ENCODE data around the gene NUS1. TPM values are rescaled to one million over a fixed set of nuclear protein-coding genes. Genes with fewer than 3 reads are reported as not detected.
A peak's percentile ranks its signal among the peaks of the same experiment; 100 is the strongest.

The NUS1 gene
- total and polyA plus RNA-seq, 2 of the 13 experiments (the other 11 are each of a cell fraction or from before 2014, with no cell fraction given) = 18.3 to 18.6 TPM

GRCh38 chr6:117675658-117676301 lies 511 bp downstream of the NUS1 start (continued):
- TF ChIP-seq, protein P1, sequence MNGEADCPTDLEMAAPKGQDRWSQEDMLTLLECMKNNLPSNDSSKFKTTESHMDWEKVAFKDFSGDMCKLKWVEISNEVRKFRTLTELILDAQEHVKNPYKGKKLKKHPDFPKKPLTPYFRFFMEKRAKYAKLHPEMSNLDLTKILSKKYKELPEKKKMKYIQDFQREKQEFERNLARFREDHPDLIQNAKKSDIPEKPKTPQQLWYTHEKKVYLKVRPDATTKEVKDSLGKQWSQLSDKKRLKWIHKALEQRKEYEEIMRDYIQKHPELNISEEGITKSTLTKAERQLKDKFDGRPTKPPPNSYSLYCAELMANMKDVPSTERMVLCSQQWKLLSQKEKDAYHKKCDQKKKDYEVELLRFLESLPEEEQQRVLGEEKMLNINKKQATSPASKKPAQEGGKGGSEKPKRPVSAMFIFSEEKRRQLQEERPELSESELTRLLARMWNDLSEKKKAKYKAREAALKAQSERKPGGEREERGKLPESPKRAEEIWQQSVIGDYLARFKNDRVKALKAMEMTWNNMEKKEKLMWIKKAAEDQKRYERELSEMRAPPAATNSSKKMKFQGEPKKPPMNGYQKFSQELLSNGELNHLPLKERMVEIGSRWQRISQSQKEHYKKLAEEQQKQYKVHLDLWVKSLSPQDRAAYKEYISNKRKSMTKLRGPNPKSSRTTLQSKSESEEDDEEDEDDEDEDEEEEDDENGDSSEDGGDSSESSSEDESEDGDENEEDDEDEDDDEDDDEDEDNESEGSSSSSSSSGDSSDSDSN (CRISPR knock-in tag; IDR thresholded peaks at IDR 0.05) = 0 out of 2 replicates have a peak, but pooled peaks have one; percentile 19
- TF ChIP-seq SALL1 (CRISPR knock-in tag; IDR thresholded peaks at IDR 0.05) (peak; percentile 15; the same call in 1 of the 2 replicates), HNRNPK (IDR thresholded peaks at IDR 0.05; ENCODE audit: low read depth, low read length, poor library complexity, severe bottlenecking) (peak; percentile 5), KDM2A (CRISPR knock-in tag; IDR thresholded peaks at IDR 0.05; ENCODE audit: borderline replicate concordance, low read depth) (peak; percentile 51; the same call in 1 of the 2 replicates), HDAC1 (CRISPR knock-in tag; IDR thresholded peaks at IDR 0.05) (0 out of 2 replicates have a peak, but pooled peaks have one; percentile 12), ZNF558 (CRISPR knock-in tag; IDR thresholded peaks at IDR 0.05; ENCODE audit: borderline replicate concordance) (0 out of 2 replicates have a peak, but pooled peaks have one; percentile 30), NRL (CRISPR knock-in tag; IDR thresholded peaks at IDR 0.05; ENCODE audit: borderline replicate concordance) (0 out of 2 replicates have a peak, but pooled peaks have one; percentile 23), ZNF782 (CRISPR knock-in tag; IDR thresholded peaks at IDR 0.05; ENCODE audit: borderline replicate concordance) (0 out of 2 replicates have a peak, but pooled peaks have one; percentile 4), BCL6 (CRISPR knock-in tag; IDR thresholded peaks at IDR 0.05) (peak; percentile 72), ASH2L (IDR thresholded peaks at IDR 0.05; ENCODE audit: insufficient read length, low read depth, low read length) (peak; percentile 78), ZBTB7B (CRISPR knock-in tag; IDR thresholded peaks at IDR 0.05) (0 out of 2 replicates have a peak, but pooled peaks have one; percentile 27), ZNF567 (CRISPR knock-in tag; IDR thresholded peaks at IDR 0.05; ENCODE audit: borderline replicate concordance) (peak; percentile 13; the same call in 1 of the 2 replicates), ZNF891 (CRISPR knock-in tag; IDR thresholded peaks at IDR 0.05) (0 out of 2 replicates have a peak, but pooled peaks have one; percentile 50), HNRNPLL (IDR thresholded peaks at IDR 0.05; ENCODE audit: low read depth, low read length, poor library complexity, severe bottlenecking) (peak; percentile 16), EED (CRISPR knock-in tag; IDR thresholded peaks at IDR 0.05) (0 out of 2 replicates have a peak, but pooled peaks have one; percentile 22)
- TF ChIP-seq, protein P2, sequence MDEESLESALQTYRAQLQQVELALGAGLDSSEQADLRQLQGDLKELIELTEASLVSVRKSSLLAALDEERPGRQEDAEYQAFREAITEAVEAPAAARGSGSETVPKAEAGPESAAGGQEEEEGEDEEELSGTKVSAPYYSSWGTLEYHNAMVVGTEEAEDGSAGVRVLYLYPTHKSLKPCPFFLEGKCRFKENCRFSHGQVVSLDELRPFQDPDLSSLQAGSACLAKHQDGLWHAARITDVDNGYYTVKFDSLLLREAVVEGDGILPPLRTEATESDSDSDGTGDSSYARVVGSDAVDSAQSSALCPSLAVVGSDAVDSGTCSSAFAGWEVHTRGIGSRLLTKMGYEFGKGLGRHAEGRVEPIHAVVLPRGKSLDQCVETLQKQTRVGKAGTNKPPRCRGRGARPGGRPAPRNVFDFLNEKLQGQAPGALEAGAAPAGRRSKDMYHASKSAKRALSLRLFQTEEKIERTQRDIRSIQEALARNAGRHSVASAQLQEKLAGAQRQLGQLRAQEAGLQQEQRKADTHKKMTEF (CRISPR knock-in tag; IDR thresholded peaks at IDR 0.05) = peak; percentile 3; the same call in 1 of the 2 replicates
- TF ChIP-seq, protein P3, sequence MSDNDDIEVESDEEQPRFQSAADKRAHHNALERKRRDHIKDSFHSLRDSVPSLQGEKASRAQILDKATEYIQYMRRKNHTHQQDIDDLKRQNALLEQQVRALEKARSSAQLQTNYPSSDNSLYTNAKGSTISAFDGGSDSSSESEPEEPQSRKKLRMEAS (IDR thresholded peaks at IDR 0.05) = 0 out of 2 replicates have a peak, but pooled peaks have one; percentile 12
- TF ChIP-seq, protein P4, sequence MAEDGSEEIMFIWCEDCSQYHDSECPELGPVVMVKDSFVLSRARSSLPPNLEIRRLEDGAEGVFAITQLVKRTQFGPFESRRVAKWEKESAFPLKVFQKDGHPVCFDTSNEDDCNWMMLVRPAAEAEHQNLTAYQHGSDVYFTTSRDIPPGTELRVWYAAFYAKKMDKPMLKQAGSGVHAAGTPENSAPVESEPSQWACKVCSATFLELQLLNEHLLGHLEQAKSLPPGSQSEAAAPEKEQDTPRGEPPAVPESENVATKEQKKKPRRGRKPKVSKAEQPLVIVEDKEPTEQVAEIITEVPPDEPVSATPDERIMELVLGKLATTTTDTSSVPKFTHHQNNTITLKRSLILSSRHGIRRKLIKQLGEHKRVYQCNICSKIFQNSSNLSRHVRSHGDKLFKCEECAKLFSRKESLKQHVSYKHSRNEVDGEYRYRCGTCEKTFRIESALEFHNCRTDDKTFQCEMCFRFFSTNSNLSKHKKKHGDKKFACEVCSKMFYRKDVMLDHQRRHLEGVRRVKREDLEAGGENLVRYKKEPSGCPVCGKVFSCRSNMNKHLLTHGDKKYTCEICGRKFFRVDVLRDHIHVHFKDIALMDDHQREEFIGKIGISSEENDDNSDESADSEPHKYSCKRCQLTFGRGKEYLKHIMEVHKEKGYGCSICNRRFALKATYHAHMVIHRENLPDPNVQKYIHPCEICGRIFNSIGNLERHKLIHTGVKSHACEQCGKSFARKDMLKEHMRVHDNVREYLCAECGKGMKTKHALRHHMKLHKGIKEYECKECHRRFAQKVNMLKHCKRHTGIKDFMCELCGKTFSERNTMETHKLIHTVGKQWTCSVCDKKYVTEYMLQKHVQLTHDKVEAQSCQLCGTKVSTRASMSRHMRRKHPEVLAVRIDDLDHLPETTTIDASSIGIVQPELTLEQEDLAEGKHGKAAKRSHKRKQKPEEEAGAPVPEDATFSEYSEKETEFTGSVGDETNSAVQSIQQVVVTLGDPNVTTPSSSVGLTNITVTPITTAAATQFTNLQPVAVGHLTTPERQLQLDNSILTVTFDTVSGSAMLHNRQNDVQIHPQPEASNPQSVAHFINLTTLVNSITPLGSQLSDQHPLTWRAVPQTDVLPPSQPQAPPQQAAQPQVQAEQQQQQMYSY (CRISPR knock-in tag; IDR thresholded peaks at IDR 0.05) = 0 out of 2 replicates have a peak, but pooled peaks have one; percentile 7

All from HepG2 (cell line).